Activated T-cell treated with anti-CD3 and anti-CD28 coated beads for 4 hours (primary cell): Measurements from ENCODE around the gene RPL5.
"Not testable (repeated sequence)": the region's sequence is repeated elsewhere in the genome, so short reads cannot be mapped to it uniquely, and the experiment has no call there.

Experiments
- DNase-seq: peaks from one replicate; pipeline ENCODE4 v3.0.0-alpha.2; 2020

Gene RPL5

DNA sequence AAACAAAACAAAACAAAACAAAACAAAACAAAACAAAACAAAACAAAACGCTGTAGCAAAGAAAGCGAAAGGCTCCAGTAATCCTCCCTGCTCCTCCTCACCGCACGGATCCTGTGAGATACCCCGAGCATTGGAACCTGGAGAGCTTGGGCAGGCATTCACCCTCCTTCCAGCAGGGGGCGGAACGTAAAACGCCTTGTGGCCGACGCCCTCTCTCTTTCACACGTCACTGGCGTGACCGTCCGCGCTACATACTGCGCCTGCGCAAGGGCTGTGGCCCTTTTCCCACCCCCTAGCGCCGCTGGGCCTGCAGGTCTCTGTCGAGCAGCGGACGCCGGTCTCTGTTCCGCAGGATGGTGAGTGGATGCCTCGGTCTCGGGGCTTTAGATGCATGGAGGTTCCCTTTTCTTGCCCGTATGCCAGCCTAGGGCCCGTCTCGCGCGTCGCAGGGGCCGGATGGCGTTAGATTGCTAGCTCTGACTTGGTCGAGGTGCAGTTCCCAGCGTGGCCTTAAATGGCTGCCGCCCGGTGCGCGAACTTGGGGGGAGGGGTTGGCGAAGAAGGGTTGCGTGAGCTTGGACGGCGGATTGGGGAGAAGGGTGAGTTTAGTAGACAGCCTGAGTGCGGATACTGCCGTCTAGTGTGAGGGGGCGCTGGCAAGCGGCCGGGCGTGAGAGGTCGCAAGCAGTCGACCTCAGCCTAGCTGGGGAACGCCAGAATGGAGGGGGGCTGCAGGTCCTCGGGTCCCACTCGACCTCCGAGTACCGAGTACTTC, at the start of gene RPL5:
Gene RPL5, plus strand, starts transcription at position 279 of the 775 bp plus-strand sequence. Its CDS starts 75 bp downstream, at position 354.
- peak; percentile 96 for DNase-seq

DNA sequence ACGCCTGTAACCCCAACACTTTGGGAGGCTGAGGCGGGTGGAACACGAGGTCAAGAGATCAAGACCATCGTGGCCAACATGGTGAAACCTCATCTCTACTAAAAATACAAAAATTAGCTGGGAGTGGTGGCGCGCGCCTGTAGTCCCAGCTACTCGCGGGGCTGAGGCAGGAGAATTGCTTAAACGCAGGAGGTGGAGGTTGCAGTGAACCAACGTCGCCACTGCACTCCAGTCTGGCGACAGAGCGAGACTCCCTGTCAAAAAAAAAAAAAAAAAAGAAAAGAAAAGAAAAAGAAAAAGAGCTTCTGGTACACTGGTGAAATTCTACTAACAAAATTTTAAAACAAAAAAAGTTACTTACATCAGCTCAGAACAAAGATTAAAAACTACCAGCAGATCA, 48.3 kb upstream of the RPL5 start:
- DNase-seq, result not testable (repeated sequence)

DNA sequence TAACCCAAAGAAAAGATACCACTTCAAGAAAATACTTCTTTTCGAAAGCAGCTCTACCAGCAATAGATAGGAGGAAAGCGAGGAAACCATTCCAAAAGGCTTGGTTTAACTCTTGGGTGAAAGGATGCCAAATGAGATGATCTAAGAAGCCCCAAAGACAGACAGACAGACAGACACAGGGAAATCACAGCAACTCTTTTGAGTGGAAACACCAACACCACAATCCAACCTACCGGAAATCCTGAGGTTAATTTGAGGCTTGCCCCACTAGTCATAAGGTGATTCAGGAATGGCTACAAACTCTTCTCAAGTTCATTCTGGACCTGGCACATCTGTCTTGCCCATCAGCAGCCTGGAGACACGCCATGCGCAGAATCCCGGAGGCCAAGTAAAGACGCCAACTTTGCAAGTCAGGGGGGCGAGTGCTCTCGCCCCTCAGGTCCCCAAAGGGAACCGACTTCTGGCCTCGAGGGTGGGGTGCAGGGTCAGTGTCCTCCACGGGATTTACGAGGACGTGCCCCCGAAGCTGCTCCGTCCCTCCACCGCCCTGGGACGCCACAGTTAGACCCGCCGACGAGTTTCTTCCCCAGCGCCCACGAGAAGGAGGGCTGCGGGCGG, 47.7 kb upstream of the RPL5 start:
- peak; percentile 7 for DNase-seq

DNA sequence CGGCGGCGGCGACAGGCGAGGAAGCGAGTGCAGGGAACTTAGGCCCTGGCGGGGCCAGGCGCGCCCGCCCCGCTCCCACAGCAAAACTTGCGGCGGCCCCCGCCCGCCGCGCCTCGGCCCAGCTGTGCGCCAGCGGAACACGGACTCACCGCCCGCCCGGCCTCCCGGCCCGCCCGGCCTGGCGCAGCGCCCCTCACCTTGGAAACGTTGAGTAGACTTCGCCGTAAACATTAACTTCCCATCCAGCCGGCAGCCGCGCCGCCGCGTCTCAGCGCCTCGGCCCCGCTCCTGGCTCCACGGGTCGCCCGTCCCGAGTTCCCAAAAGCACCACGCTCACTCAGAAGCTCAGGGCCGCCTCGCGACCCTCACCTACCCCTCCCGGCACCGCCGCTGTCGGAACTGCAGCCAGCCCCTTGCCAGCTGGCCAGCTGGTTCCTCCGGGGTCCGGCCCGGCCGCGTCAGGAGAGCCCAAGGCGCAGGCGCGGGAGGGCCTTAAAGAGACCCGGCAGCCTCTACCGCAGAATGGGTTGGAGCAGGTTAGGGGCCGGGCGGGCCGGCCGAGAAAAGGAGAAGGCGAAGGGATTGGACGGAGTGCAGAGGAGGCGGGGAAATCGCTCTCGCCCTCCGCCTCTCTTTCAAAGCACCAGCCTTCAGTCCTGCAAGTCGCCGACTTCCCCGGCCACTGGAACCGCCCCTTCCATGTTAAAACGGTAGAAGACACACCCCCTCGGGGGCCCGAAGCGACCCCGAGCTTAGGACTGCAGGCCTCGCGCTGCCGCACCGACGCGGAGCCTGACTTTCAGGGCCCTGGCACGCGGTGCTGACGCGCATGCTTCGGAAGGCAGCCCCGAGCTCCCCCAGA, 47.0 kb upstream of the RPL5 start, which contains the start of gene EVI5:
Gene EVI5, minus strand, starts transcription at position 470 of the 862 bp plus-strand sequence. CDS start 48,562 bp downstream, outside the sequence.
- peak; percentile 38 for DNase-seq

DNA sequence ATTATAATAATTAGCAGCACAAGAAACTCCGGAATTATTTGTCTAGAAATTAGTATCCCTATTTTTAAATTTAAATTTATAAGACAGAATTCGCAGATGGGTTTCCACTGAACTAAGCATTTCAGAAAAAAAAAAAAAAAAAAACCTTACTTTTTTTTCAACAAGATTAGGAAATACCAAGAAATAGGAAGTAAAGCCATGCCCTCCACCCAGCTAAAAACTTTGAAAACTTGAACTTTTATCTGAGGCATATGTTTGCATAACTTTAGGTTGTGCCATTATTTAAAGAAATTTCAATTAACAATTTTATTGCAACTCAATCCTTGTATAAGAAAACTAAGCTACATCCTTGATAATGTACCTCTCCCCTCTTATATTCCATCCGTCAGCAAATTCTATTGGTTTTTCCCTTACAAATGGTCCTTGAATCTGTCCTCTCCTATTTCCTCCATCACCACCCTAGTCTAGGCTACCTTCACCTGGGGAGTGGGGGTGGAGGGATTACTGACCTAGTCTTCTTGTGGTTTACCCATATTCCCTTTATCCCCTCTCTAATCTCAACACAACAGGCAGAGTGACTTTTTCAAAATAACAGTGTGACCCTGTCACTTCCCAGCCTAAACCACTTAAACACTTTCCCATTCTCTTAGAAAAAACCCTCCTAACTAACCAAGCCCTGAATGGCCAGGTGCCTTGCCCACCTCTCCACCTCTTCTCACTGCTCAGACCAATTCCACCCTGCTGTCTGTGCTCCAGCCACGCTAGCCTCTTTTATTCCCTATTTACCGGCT, 45.5 kb upstream of the RPL5 start:
- no peak for DNase-seq

DNA sequence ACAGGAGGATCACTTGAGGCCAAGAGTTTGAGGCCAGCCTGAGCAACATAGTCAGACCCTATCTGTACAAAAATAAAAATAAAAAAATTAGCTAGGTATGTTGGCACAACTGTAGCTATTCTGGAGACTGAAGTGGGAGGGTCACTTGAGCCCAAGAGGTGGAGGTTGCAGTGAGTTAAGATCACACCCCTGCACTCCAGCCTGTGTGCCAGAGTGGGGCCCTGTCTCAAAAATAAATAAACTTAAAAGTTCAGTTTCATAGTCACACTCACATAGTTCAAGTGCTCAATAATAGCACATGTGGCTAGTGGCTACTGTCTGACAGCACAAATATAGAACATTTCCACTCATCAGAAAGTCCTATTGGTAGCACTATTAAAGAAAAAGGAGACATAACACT, 41.8 kb upstream of the RPL5 start:
- DNase-seq, result no peak

DNA sequence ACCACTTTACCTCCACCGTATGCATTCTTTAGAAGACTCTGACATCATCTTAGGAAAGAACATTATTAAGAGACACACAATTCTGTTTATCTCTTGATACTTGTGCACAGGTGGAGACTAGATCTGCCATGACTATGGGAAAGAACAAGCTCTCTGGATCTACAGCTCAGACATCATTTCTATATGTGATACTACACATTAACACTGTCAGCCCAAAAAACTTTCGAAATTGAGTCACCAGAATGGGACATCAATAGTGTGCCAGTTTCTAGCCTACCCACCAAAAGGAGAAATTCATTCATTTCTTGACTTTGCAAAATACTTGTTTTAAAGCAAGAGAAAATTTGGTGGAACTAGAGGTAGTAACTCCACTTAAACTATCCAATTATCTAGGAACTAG, 41.0 kb upstream of the RPL5 start:
- no peak for DNase-seq

DNA sequence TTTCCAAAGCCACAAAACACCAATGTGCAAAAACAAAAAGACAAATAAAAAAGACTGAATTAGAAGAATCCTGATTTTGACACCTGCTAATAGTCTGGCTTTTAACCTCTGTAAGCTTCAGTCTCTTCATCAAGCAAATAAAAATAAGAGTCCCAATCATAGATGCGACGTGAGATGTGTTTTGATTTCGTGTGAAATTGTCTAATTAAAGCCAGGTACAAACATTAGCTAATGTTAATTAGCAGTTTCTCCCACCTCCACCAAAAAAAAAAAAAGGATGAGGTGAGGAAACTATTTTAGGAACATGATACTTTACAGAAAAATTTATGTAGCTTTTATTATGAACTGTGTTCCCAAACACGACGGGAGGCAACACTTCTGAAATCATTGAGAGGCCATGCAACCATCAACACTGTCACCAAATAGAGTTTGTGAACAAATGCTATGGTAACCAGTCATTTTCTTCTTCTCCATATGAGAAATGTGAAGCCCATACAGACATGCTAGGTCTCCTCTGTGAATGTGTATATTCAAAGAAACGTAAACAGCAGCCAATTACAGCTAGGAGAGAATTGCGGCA, 40.3 kb upstream of the RPL5 start:
- DNase-seq, result no peak

DNA sequence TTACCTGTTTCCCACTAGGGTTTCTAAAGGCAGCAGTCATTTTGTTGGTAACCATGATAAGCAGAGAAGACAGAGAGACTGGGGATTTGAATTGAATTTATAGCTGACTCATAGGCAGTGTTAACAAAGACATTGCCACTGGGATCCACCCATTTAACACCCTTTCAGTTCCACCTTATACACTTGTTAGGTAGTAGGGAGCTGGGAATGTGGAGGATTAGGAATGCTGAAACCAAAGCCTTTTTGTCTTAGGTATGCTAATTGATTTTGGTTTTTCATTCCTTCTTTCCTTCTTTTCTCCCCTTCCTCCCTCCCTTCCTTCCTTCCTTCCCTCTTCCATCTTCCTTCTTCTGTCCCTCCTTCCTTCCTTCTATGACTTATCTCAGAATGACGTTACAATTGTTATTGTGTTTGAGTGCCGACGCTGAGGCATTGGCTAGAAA, 39.5 kb upstream of the RPL5 start:
- no peak for DNase-seq

DNA sequence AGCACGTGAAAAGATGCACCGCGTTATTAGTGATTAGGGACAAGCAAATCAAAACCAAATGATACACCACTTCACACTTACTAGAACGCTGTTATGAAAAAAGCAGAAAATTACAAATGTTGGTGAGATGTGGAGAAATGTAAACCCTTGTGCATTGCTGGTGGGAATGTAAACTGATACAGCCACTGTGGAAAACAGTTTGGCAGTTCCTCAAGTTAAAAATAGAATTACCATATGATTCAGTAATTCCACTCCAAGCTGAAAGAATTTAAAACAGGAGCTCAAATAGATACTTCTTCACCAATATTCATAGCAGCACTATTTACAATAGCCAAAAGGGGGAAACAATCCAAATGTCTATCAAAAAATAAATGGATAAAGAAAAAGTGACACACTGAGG, 36.7 kb upstream of the RPL5 start:
- DNase-seq, result no peak

DNA sequence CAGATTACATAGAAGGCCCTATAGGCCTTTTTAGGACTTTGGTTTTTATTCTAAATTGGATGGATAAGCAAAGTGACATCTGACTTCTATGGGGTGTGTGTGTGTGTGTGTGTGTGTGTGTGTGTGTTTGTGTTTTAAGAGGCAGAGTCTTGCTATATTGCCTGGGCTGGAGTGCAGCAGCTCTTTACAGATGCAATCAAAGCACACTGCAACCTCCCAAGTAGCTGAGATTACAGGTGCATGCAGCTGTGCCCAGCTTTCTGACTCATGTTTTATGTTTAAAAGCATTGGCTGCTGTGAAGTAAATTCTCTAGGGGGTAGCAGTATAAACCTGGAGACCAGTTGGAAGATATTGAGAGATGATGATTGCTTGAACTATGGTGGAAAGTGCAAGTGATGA, 34.5 kb upstream of the RPL5 start:
- DNase-seq, result no peak

DNA sequence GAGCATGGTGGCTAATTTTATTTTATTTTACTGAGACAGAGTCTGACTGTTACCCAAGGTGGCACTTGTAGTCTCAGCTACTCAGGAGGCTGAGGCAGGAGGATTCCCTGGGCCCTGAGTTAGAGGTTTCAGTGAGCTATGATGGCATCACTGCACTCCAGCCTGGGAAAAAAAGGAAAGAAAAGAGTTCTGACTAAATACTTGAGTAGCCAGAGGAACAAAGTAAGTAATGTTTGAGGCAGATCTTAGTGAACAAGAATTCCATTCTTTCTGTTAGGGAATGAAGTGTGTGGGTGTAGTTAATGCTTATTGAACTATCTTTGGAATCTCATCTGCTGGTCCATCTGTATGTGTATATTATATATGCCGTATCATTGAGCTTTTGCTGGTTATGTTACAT, 33.9 kb upstream of the RPL5 start:
- no peak for DNase-seq

DNA sequence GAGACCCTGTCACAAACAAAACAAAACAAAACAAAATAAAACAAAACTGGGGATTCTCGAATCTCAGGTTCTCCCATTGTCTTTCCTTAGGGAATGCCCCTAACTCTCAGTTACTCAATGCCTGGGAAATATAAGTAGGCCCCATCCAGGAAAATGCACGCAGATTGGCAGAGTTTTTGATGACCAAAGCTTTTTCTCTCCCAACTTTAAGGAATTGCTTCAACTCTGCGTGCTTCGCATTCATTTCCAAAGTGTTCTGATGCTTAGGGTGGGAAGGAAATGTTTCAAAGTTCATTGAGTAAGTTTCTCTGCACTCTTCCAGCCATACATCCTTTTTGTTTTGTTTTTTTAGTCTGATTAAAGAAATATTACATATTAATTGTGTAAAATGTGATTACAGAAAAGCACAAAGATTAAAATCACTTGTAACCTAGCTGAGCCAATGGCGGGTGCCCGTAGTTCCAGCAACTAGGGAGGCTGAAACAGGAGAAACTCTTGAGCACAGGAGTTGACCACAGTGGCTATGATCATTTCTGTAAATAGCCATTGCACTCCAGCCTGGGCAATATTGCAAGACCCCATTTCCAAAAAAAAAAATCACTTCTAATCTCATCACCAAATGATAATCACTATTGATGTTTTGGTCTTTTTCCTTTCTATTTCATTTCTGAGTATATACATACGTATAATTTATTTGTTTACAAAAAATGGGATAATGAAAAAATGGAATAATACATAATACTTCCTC, 28.5 kb upstream of the RPL5 start:
- no peak for DNase-seq

DNA sequence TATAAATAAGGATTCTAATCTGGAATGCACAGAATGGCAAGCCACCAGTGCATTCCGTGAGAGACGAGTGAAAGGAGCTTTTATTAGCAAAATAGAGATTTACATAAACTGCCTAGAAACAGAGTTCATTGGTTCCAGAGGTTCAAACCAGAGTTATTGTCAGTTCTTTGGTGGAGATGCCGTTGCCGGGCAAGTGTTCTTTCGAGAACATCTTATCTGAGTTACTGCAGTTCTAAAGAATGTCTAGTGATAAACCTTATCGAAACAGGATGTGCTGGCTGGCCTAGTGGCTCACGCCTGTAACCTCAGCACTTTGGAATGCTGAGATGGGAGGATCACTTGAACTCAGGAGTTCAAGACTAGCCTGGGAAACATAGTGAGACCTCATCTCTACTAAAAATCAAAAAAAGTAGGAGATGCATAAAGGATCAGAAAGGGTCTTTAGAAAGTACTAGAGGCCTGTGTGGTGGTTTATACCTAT, 27.1 kb upstream of the RPL5 start:
- no peak for DNase-seq

DNA sequence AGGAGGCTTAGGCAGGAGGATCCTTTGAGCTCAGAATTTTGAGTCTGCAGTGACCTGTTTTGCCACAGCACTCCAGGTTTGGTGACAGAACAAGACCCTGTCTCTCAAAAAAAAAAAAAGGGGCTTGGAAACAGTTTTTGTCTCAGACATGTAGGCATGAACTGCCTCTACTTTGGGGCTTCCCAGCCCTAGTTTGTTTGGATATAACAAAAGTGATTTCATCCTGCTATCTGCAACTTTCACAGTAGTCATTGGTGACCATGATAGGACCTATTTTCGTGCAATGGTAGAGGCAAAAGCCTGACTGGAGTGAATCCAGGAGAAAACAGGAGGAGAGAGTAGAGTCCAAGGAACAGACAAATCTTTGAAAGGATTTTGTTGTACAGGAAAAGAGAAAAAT, 26.6 kb upstream of the RPL5 start:
- no peak for DNase-seq

DNA sequence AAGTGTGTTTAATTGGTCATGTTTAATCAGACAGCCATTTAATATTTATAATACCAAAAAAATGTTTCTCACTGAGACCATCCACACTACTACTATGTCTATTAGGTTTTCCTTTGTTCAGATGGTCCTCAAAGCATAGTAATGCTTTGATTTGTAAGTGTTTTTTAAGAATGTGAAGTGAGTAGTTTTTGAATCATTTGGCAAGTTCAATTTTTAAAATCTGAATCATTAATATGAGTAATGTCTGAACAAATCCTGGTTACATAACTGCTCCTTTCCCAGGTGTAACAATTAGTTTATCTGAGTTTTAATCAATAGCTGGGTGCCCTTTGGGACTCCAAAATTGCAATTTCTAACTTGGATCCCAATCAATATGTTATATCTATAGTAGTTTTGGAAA, 23.5 kb upstream of the RPL5 start:
- DNase-seq, result no peak

DNA sequence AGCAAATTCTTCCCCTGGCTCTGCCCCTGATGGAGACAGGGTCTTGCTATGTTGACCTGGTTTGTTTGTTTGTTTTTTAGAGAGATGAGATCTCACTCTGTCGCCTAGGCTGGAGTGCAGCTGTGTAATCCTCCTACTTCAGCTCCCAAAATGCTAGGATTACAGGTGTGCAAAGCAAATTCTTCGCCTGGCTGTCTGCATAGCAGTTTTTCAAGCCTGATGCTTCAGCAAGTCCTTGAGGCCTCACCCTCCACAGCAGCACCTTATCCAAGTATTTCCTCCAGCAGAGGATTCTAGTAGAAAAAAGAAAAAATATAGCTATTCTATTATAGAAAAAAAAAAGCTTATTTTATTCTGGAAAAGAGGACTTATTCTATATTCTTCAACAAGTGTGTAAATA, 15.1 kb upstream of the RPL5 start:
- DNase-seq, result no peak

DNA sequence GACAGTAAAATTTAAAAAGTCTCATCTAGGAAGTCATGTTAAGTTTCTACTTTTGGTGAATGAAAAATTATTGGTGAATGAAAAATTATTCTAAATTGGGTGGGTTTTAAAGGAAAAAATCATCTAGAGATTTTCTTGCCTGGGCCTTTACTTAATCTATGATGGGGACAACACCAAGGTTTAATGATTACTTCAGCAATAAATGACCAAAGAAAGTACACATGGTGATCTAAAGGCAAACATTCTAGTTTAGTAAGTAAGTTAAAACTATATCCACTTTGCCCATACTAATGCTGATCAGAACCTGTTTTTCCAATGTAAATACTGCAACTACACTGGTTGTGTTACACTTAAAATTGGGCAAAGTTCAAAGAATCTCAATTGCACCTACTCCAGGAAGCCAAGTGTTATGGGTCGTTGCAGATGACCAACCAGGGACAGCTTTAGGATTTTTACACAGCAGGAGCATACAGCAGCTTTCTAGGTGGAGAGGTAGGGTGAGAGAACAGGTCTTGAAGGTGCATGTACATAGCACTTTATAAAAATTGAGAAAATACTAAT, 14.6 kb upstream of the RPL5 start:
- no peak for DNase-seq

DNA sequence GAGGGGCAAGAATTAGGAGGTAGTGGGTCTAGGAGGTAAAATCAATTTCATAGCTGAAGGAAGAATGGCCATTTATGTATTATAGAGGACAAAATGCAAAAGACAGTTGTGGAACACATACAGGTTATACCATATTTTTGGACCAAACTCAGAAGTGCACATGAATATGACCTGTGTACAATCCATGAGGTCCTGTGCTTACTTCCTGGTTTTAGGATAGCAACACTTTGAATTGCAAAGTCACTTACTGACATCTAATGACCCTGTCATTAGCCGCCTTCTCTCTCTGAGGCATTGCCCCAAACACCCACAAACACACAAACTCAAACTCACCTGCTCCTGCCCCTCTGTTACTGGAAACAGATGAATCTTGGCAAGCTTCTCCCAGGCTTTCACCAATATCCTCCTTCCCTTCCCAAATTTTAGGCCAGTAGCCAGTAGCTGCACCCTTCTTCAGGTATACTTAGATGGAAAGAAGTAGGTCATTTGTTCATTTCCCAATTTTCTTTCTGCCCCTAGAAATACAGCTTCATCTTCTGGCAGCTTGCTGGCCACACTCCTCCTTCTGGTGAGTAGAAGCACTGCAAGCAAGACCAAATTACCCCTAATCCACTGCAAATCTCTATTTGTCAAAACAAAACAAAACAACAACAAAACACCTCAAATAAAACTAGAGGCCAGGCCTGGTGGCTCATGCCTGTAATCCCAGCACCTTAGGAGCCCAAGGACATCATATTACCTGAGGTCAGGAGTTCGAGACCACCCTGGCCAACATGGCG, 13.7 kb upstream of the RPL5 start:
- peak; percentile 16 for DNase-seq

DNA sequence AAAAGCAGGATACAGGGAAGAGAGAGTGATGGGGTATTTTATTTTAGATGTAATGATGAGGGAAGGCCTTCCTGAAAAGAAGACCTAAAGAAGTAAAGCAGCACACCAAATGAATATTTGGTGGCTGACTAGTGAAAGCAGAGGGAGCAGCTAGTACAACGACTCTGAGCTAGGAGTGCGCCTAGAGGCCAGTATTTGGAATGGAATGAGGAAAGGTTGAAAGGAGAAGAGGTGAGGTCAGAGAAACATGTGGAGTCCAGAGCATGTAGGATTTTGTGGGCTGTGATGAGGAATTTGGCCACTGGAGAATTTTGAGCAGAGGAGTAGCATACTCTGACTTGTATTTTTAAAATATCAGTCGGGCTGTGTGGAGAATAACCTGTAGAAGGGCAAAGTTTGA, 11.8 kb upstream of the RPL5 start:
- DNase-seq, result no peak
